Kidney epithelial cell (primary cell): ENCODE results near the gene MED13L. TPM values are rescaled to one million over a fixed set of nuclear protein-coding genes. Genes with fewer than 3 reads are reported as not detected.

Experiments used
- DNase-seq: peaks from one replicate; pipeline ENCODE4 v3.0.0-alpha.2; 2010; ENCODE audit warnings: low read depth
- H3K27me3 ChIP-seq: 2 replicates; pipeline ENCODE4 v1.6.0; 2011; ENCODE audit warnings: low read length; ENCODE audit not compliant: control insufficient read depth, insufficient read depth
- H3K36me3 ChIP-seq: 2 replicates; pipeline ENCODE4 v1.5.1; 2011; ENCODE audit warnings: low read length; ENCODE audit not compliant: control insufficient read depth, insufficient read depth
- H3K4me3 ChIP-seq: 2 replicates; pipeline ENCODE4 v1.5.1; 2011; ENCODE audit warnings: low read depth, mild to moderate bottlenecking, control low read depth, low read length
- CTCF ChIP-seq: IDR thresholded peaks from 2 replicates; pipeline ENCODE4 v1.5.1; 2011; ENCODE audit warnings: mild to moderate bottlenecking, moderate library complexity, low read length, control low read depth, inconsistent platforms; ENCODE audit not compliant: insufficient read depth, poor library complexity, severe bottlenecking
- total RNA-seq: library from RNA; depleted of rRNA; stranded (reverse); fragments of >200 nt; gene quantifications from 2 replicates; pipeline ENCODE4 v1.2.3, GENCODE V29; 2015

Gene MED13L
- total RNA-seq, 1 donor from 2014 or later = 45.9 TPM

- TF ChIP-seq CTCF = no peak
- H3K27me3 ChIP-seq = no peaks in the 10 kb centered on the region
- DNase-seq = no peak
Observed at GRCh38 chr12:116249938-116250337, 27.6 kb downstream of the MED13L start.

GRCh38 chr12:116248930-116249329 lies 28.6 kb downstream of the MED13L start:
- Histone ChIP-seq H3K36me3 (no peaks in the 10 kb centered on the region), H3K4me3 (no peak overlapping the region), H3K27me3 (no peaks in the 10 kb centered on the region)
- no peak for TF ChIP-seq CTCF
- DNase-seq = no peak

More at GRCh38 chr12:116249938-116250337, 27.6 kb downstream of the MED13L start:
- Histone ChIP-seq H3K4me3 (no peak overlapping the region), H3K36me3 (no peaks in the 10 kb centered on the region)

- DNase-seq = no peak
- TF ChIP-seq CTCF = no peak
- H3K36me3 ChIP-seq = no peaks in the 10 kb centered on the region
- H3K4me3 ChIP-seq = no peak overlapping the region
- H3K27me3 ChIP-seq = no peaks in the 10 kb centered on the region
Observed at GRCh38 chr12:116248433-116248832, 29.1 kb downstream of the MED13L start.

GRCh38 chr12:116247377-116247776 lies 30.1 kb downstream of the MED13L start:
- no peaks in the 10 kb centered on the region for H3K27me3 ChIP-seq
- TF ChIP-seq CTCF = no peak
- no peak for DNase-seq
- H3K36me3 ChIP-seq = no peaks in the 10 kb centered on the region
- H3K4me3 ChIP-seq = no peak overlapping the region

GRCh38 chr12:116246490-116247179 lies 30.9 kb downstream of the MED13L start:
- DNase-seq = no peak
- H3K27me3 ChIP-seq = no peaks in the 10 kb centered on the region
- H3K4me3 ChIP-seq = no peak overlapping the region
- TF ChIP-seq CTCF = no peak
- H3K36me3 ChIP-seq = no peaks in the 10 kb centered on the region

GRCh38 chr12:116245189-116245588 lies 32.3 kb downstream of the MED13L start:
- TF ChIP-seq CTCF = no peak
- no peaks in the 10 kb centered on the region for H3K36me3 ChIP-seq
- no peak overlapping the region for H3K4me3 ChIP-seq
- H3K27me3 ChIP-seq = no peaks in the 10 kb centered on the region
- no peak for DNase-seq
